IMR-90 (cell line): ENCODE measurements around the gene USPL1. TPM values are rescaled to one million over a fixed set of nuclear protein-coding genes. Genes with fewer than 3 reads are reported as not detected.

ENCODE experiments used
- ATAC-seq: fragments of 200-7000 bp; cut with Tn5 transposase; 2 replicates; pipeline ENCODE4 v1.9.1; 2020; ENCODE audit warnings: low read depth, mild to moderate bottlenecking, moderate library complexity
- BruUV-seq: library from RNA; stranded (reverse); fragments of 400-500 nt; replicated peaks from 2 replicates; lab custom pipeline; 2021; lab: Mats Ljungman, UMichigan
- CTCF ChIA-PET: fragments of 300-600 bp; formaldehyde crosslinking; extraction: SDS; loops from one replicate; lab custom pipeline; 2021; ENCODE audit warnings: antibody characterized with exemption; lab: Yijun Ruan, JAX
- POLR2A ChIA-PET: fragments of 300-600 bp; sonication (Branson Sonifier 250); formaldehyde crosslinking; loops from one replicate; lab custom pipeline; 2022; ENCODE audit warnings: antibody characterized with exemption; ENCODE audit not compliant: unreplicated experiment; lab: Charles Lee
- DNase-seq: peaks from one replicate; pipeline ENCODE4 v3.0.0; 2013
- H2AFZ ChIP-seq: replicated peaks from 2 replicates; pipeline ENCODE3; 2013; ENCODE audit warnings: low read length, mild to moderate bottlenecking; ENCODE audit not compliant: poor library complexity
- H2AK5ac ChIP-seq: 2 replicates; pipeline ENCODE4 v1.6.1; 2013; ENCODE audit warnings: low read depth, low read length, inconsistent platforms
- H2AK9ac ChIP-seq: replicated peaks from 2 replicates; pipeline ENCODE3; 2013; ENCODE audit warnings: mild to moderate bottlenecking, low read depth, low read length, moderate library complexity; ENCODE audit not compliant: poor library complexity
- H2BK120ac ChIP-seq: 2 replicates; pipeline ENCODE4 v1.6.1; 2013; ENCODE audit warnings: low read depth, low read length, inconsistent platforms
- H2BK15ac ChIP-seq: 3 replicates; pipeline ENCODE4 v1.6.1; 2013; ENCODE audit warnings: low read depth, low read length, inconsistent platforms
- H2BK20ac ChIP-seq: 2 replicates; pipeline ENCODE4 v1.6.1; 2013; ENCODE audit warnings: low read depth, mild to moderate bottlenecking, inconsistent platforms, low read length, moderate library complexity
- H2BK5ac ChIP-seq: 2 replicates; pipeline ENCODE4 v1.6.1; 2013; ENCODE audit warnings: mild to moderate bottlenecking, low read depth, low read length, inconsistent platforms; ENCODE audit not compliant: poor library complexity, severe bottlenecking
- H3K14ac ChIP-seq: replicated peaks from 2 replicates; pipeline ENCODE4 v1.6.1; 2013; ENCODE audit warnings: low read depth, low read length, inconsistent platforms
- H3K18ac ChIP-seq: 2 replicates; pipeline ENCODE4 v1.6.1; 2013; ENCODE audit warnings: low read depth, low read length, control low read depth
- H3K23ac ChIP-seq: 2 replicates; pipeline ENCODE4 v1.6.1; 2013; ENCODE audit warnings: low read depth, low read length, inconsistent platforms
- H3K27ac ChIP-seq: 2 replicates; pipeline ENCODE4 v1.5.1; 2013; ENCODE audit warnings: mild to moderate bottlenecking, control low read depth, low read length; ENCODE audit not compliant: insufficient read depth
- H3K27me3 ChIP-seq: 2 replicates; pipeline ENCODE4 v1.6.1; 2013; ENCODE audit warnings: low read length; ENCODE audit not compliant: control insufficient read depth, insufficient read depth
- H3K36me3 ChIP-seq: 2 replicates; pipeline ENCODE4 v1.6.1; 2013; ENCODE audit warnings: low read length, mixed read lengths; ENCODE audit not compliant: control insufficient read depth, insufficient read depth
- H3K4ac ChIP-seq: 2 replicates; pipeline ENCODE4 v1.6.1; 2013; ENCODE audit warnings: low read depth, low read length, inconsistent platforms
- H3K4me1 ChIP-seq: 2 replicates; pipeline ENCODE4 v1.6.1; 2013; ENCODE audit warnings: low read length, mixed read lengths; ENCODE audit not compliant: control insufficient read depth, insufficient read depth
- H3K4me2 ChIP-seq: 2 replicates; pipeline ENCODE4 v1.6.1; 2013; ENCODE audit warnings: low read depth, mild to moderate bottlenecking, control low read depth, low read length, moderate library complexity
- H3K4me3 ChIP-seq: 2 replicates; pipeline ENCODE4 v1.5.1; 2013; ENCODE audit warnings: low read depth, mild to moderate bottlenecking, control low read depth, low read length, moderate library complexity; ENCODE audit not compliant: insufficient read depth
- H3K56ac ChIP-seq: 2 replicates; pipeline ENCODE4 v1.6.1; 2013; ENCODE audit warnings: low read length, inconsistent platforms; ENCODE audit not compliant: insufficient read depth; ENCODE audit errors: extremely low read depth
- H3K79me1 ChIP-seq, 2 experiments: 2 replicates each; pipeline ENCODE4 v1.6.1; 2013; ENCODE audit warnings: low read length in 2 of 2, inconsistent platforms in 1 of 2, low read depth in 1 of 2
- H3K9ac ChIP-seq: 2 replicates; pipeline ENCODE4 v1.6.1; 2013; ENCODE audit warnings: low read depth, low read length, control low read depth
- H3K9me1 ChIP-seq: 2 replicates; pipeline ENCODE4 v1.6.1; 2013; ENCODE audit warnings: low read length, inconsistent platforms; ENCODE audit not compliant: insufficient read depth
- H3K9me3 ChIP-seq: 2 replicates; pipeline ENCODE4 v1.6.1; 2013; ENCODE audit warnings: low read length; ENCODE audit not compliant: control insufficient read depth, insufficient read depth
- H4K20me1 ChIP-seq: 2 replicates; pipeline ENCODE4 v1.6.1; 2013; ENCODE audit warnings: low read length, inconsistent platforms; ENCODE audit not compliant: insufficient read depth
- H4K5ac ChIP-seq: 2 replicates; pipeline ENCODE4 v1.6.1; 2013; ENCODE audit warnings: mild to moderate bottlenecking, low read depth, low read length, control low read depth
- H4K8ac ChIP-seq, 2 experiments: 2 replicates each; pipeline ENCODE4 v1.6.1; 2013; ENCODE audit warnings: low read depth in 2 of 2, low read length in 2 of 2, control low read depth in 1 of 2, inconsistent platforms in 1 of 2
- H4K91ac ChIP-seq: 2 replicates; pipeline ENCODE4 v1.6.1; 2013; ENCODE audit warnings: low read depth, low read length, inconsistent platforms; ENCODE audit not compliant: insufficient read depth
- BHLHE40 ChIP-seq: fragments of 150-350 bp; IDR thresholded peaks from 2 replicates; pipeline ENCODE4 v1.6.1; 2016; ENCODE audit warnings: mild to moderate bottlenecking, low read depth, low read length
- CEBPB ChIP-seq: IDR thresholded peaks from 2 replicates; pipeline ENCODE4 v1.6.1; 2012; ENCODE audit warnings: low read depth, low read length, improper control_type of control experiment
- MAFK ChIP-seq: IDR thresholded peaks from 2 replicates; pipeline ENCODE4 v1.6.1; 2012; ENCODE audit warnings: low read depth, low read length, improper control_type of control experiment
- MAZ ChIP-seq: IDR thresholded peaks from 2 replicates; pipeline ENCODE4 v1.6.1; 2012; ENCODE audit warnings: low read depth, mild to moderate bottlenecking, low read length, improper control_type of control experiment, moderate library complexity, borderline replicate concordance
- MXI1 ChIP-seq: IDR thresholded peaks from 2 replicates; pipeline ENCODE4 v1.6.1; 2012; ENCODE audit warnings: low read depth, mild to moderate bottlenecking, low read length, moderate library complexity, borderline replicate concordance
- NFE2L2 ChIP-seq: fragments of 150-350 bp; IDR thresholded peaks from 2 replicates; pipeline ENCODE4 v1.6.1; 2016; ENCODE audit warnings: low read depth, mild to moderate bottlenecking, low read length
- POLR2A ChIP-seq: IDR thresholded peaks from 2 replicates; pipeline ENCODE4 v1.6.1; 2012; ENCODE audit warnings: mild to moderate bottlenecking, low read depth, low read length
- RAD21 ChIP-seq: IDR thresholded peaks from 2 replicates; pipeline ENCODE4 v1.6.1; 2012; ENCODE audit warnings: low read length, improper control_type of control experiment
- RFX5 ChIP-seq: IDR thresholded peaks from 2 replicates; pipeline ENCODE4 v1.8.0; 2012; ENCODE audit warnings: low read depth, mild to moderate bottlenecking, low read length, moderate library complexity
- SMC3 ChIP-seq: fragments of 150-350 bp; IDR thresholded peaks from 2 replicates; pipeline ENCODE4 v1.6.1; 2016; ENCODE audit warnings: low read depth, mild to moderate bottlenecking, antibody characterized with exemption, low read length, moderate library complexity
- WGBS, 2 experiments: methylation state at CpG; one replicate each; pipeline versions ENCODE4 v1.1.5 to v1.1.7; 2013; ENCODE audit warnings: missing lambda C conversion rate in 2 of 2; ENCODE audit not compliant: insufficient read length in 1 of 2; ENCODE audit errors: extremely low coverage in 2 of 2; 5-methylcytosine and 5-hydroxymethylcytosine counted together
- dilution Hi-C: fragments of 300-500 bp; cut with HindIII; formaldehyde crosslinking; loops from one replicate; pipeline ENCODE4 v1.14.3; 2018; ENCODE audit warnings: low sequenced_read_pairs; ENCODE audit not compliant: unreplicated experiment
- in situ Hi-C: fragments of 300-500 bp; cut with MboI; formaldehyde crosslinking; loops from 3 replicates; pipeline ENCODE4 v1.14.3; 2019; ENCODE audit warnings: low sequenced_read_pairs, inconsistent platforms, mixed read lengths
- intact Hi-C: fragments of 100-400 bp; cut with micrococcal nuclease; formaldehyde crosslinking; loops from 2 replicates; pipeline ENCODE4 v1.10.0; 2022
- polyA plus RNA-seq, 3 experiments: library from polyadenylated mRNA; depleted of rRNA; stranded (reverse); fragments of >200 nt; gene quantifications; 2 replicates each; pipeline ENCODE4 v1.2.3, GENCODE V29; 2012; ENCODE audit warnings: low replicate concordance in 1 of 3
- total RNA-seq: library from RNA; depleted of rRNA; stranded (reverse); fragments of >200 nt; gene quantifications from 2 replicates; pipeline ENCODE4 v1.2.3, GENCODE V29; 2012
- TF ChIP-seq, protein P1 (sequence below): fragments of 150-350 bp; IDR thresholded peaks from 2 replicates; pipeline ENCODE4 v1.6.1; 2017; ENCODE audit warnings: mild to moderate bottlenecking, antibody characterized with exemption, low read length, low read depth
- TF ChIP-seq, protein P2 (sequence below): conservative IDR thresholded peaks from 2 replicates; pipeline ENCODE4 v1.5.1; 2012; ENCODE audit warnings: mild to moderate bottlenecking, low read depth, low read length, improper control_type of control experiment

The USPL1 gene
- total and polyA plus RNA-seq, 2 of the 4 experiments (the other 2 are of a cell fraction): 12.1 to 15.4 TPM

DNA sequence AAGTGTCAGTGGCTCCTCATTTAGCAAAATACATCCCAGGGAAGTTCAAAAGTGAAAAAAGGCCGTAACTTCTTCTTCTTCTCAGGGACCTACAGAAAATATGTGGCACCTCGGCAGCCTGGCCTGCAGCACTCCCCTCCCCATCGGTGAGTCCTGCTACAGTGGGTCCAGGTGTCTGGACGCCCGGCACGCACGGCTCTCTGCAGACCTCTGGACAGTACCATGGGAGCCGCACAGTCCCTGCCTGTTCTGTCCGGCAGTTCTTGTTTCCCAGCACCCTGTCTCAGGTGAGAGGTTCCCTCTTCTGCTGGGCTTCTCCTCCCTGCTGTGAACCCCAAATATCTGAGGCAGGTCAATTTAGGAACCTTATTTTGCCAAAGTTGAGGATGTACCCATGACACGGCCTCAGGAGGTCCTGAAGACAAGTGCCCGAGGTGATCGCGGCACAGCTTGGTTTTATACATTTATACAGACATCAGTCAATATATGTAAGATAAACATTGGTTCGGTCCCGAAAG is 80.8 kb downstream of the USPL1 start (continued):
- TF ChIP-seq BHLHE40: no peak

DNA sequence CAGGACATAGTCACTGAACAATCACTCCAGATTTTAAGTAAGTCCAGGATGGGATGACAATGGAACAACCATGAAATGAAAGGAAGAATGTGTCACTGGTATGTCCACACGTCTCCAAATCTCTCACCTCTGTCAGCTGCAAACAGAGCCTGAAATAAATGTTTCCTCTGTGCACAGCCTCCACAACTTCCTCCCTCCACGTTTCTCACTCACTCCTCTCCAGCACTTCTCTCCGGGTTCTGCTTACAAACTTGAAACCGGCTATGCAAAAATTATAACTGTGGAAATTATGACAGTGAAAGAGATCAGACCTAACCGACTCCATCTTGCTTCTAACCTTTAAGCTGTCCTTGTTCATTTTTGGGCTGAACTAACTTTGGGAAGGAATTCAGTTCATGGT is 82.6 kb downstream of the USPL1 start:
- dilution Hi-C loops: no loop called here
- no peak for ATAC-seq
- in situ Hi-C loops: no loop called here
- Histone ChIP-seq H2AK5ac (no peak overlapping the region), H3K9ac (no peak overlapping the region), H3K4me2 (no peak overlapping the region), H3K27me3 (no peaks in the 10 kb centered on the region), H3K4me1 (peaks cover 25% of the 10 kb centered on the region), H3K56ac (no peak overlapping the region), H2BK20ac (no peak overlapping the region), H4K20me1 (no peaks in the 10 kb centered on the region), H4K8ac (no peak overlapping the region), H3K9me3 (no peaks in the 10 kb centered on the region), H2BK120ac (no peak overlapping the region), H3K9me1 (peaks cover 5% of the 10 kb centered on the region; the same call in 1 of the 2 replicates), H3K27ac (no peak overlapping the region), H3K36me3 (no peaks in the 10 kb centered on the region), H4K5ac (no peak overlapping the region), H3K23ac (no peak overlapping the region), H3K79me1 (no peaks in the 10 kb centered on the region), H3K18ac (0 out of 2 replicates have a peak overlapping the region, but pooled peaks have one; percentile 5), H2BK15ac (no peak overlapping the region), H3K4me3 (no peak overlapping the region), H3K4ac (no peak overlapping the region), H3K14ac (no peak overlapping the region; the same call in 1 of the 2 replicates), H2BK5ac (no peak overlapping the region), H2AK9ac (no peak overlapping the region), H4K91ac (no peak overlapping the region), H2AFZ (no peak overlapping the region)
- intact Hi-C loops: no loop called here
- POLR2A ChIA-PET: no interaction called here
- TF ChIP-seq, protein P1, sequence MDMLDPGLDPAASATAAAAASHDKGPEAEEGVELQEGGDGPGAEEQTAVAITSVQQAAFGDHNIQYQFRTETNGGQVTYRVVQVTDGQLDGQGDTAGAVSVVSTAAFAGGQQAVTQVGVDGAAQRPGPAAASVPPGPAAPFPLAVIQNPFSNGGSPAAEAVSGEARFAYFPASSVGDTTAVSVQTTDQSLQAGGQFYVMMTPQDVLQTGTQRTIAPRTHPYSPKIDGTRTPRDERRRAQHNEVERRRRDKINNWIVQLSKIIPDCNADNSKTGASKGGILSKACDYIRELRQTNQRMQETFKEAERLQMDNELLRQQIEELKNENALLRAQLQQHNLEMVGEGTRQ: no peak
- TF ChIP-seq CEBPB (no peak), SMC3 (no peak), NFE2L2 (no peak), MAFK (no peak), RAD21 (no peak), RFX5 (no peak), MXI1 (no peak), BHLHE40 (no peak), POLR2A (no peak), MAZ (no peak)
- TF ChIP-seq, protein P2, sequence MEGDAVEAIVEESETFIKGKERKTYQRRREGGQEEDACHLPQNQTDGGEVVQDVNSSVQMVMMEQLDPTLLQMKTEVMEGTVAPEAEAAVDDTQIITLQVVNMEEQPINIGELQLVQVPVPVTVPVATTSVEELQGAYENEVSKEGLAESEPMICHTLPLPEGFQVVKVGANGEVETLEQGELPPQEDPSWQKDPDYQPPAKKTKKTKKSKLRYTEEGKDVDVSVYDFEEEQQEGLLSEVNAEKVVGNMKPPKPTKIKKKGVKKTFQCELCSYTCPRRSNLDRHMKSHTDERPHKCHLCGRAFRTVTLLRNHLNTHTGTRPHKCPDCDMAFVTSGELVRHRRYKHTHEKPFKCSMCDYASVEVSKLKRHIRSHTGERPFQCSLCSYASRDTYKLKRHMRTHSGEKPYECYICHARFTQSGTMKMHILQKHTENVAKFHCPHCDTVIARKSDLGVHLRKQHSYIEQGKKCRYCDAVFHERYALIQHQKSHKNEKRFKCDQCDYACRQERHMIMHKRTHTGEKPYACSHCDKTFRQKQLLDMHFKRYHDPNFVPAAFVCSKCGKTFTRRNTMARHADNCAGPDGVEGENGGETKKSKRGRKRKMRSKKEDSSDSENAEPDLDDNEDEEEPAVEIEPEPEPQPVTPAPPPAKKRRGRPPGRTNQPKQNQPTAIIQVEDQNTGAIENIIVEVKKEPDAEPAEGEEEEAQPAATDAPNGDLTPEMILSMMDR: no peak
- CTCF ChIA-PET: no interaction called here
- no peak for DNase-seq
- no TSS peak for BruUV-seq
- no CpG with 5 or more reads among the region's 5 CpGs for WGBS, 2 experiments
